Loucy (cell line): Measurements from ENCODE around the gene MAPKAP1.

Source experiments
- CTCF ChIP-seq: fragments of 200-600 bp; sonication (generic); conservative IDR thresholded peaks from 2 replicates; pipeline ENCODE4 v1.5.1; 2014; ENCODE audit warnings: mild to moderate bottlenecking, antibody characterized with exemption, low read length
- EZH2phosphoT487 ChIP-seq: fragments of 200-600 bp; IDR thresholded peaks from 2 replicates; pipeline ENCODE4 v1.6.1; 2018; ENCODE audit warnings: antibody characterized with exemption, mild to moderate bottlenecking, moderate library complexity, borderline replicate concordance

GRCh38 chr9:125620216-125620615 is 86.8 kb downstream of the MAPKAP1 start:
- no peak for TF ChIP-seq CTCF
- no peak for TF ChIP-seq EZH2phosphoT487
